LNCaP clone FGC (cell line): ENCODE results near the gene GPC1.

Experiments
- DNase-seq: peaks from one replicate; pipeline ENCODE4 v3.0.0-alpha.2; 2011; ENCODE audit warnings: low read depth
- H3K4me3 ChIP-seq: 2 replicates; pipeline ENCODE4 v1.5.1; 2011; ENCODE audit warnings: mild to moderate bottlenecking, low read depth, low read length, control low read depth
- TF ChIP-seq, protein P1 (sequence below): IDR thresholded peaks from 2 replicates; pipeline ENCODE4 v1.5.1; 2012; ENCODE audit warnings: mild to moderate bottlenecking; ENCODE audit not compliant: control insufficient read depth, insufficient read depth; ENCODE audit errors: extremely low read depth

Gene GPC1

DNA sequence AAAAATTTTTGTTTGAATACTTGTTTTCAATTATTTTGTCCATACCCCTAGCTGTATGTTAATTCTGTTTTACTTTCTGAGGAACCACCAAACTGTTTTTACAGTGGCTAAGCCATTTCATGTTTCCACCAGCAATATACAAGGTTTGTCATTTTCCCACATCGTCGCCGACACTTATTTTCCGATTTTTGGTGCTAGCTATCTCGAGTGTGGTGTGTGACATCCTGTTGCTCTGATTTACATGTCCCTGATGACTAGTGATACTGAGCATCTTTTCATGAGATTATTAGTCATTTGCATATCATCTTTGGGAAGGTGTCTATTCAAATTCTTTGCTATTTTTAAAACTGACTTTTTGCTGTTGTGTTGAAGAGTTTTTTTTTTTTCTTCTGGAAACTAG lies 7.2 kb upstream of the GPC1 start:
- no peak overlapping the region for H3K4me3 ChIP-seq
- no peak for DNase-seq
- TF ChIP-seq, protein P1, sequence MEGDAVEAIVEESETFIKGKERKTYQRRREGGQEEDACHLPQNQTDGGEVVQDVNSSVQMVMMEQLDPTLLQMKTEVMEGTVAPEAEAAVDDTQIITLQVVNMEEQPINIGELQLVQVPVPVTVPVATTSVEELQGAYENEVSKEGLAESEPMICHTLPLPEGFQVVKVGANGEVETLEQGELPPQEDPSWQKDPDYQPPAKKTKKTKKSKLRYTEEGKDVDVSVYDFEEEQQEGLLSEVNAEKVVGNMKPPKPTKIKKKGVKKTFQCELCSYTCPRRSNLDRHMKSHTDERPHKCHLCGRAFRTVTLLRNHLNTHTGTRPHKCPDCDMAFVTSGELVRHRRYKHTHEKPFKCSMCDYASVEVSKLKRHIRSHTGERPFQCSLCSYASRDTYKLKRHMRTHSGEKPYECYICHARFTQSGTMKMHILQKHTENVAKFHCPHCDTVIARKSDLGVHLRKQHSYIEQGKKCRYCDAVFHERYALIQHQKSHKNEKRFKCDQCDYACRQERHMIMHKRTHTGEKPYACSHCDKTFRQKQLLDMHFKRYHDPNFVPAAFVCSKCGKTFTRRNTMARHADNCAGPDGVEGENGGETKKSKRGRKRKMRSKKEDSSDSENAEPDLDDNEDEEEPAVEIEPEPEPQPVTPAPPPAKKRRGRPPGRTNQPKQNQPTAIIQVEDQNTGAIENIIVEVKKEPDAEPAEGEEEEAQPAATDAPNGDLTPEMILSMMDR: no peak

DNA sequence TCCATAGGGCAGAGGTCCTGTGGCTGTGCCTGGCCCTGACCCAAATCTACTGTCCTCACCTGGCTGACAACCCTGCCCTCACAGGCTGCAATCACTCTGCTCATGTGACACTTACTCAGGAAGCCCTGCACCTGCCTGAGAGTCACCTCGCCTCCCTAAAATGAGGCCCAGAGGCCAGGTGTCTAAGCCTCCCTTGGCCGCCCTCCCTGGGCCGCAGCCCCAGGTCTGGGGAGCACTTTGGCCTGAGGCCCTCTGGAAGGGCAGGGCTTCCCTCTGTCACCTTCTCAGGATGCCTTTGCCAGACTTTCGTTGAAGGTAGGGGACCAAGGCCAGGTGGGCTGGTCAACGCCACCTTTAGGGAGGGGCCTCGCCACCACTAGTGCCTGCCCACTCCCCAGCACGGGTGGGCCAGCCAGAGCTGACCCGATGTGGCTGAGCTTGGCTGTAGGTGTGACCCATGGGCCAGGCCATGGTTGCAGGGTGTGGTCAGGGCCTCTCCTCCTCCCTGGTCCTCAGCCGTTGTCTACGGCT lies 6.1 kb upstream of the GPC1 start:
- TF ChIP-seq, protein P1: no peak
- no peak for DNase-seq
- H3K4me3 ChIP-seq: no peak overlapping the region

DNA sequence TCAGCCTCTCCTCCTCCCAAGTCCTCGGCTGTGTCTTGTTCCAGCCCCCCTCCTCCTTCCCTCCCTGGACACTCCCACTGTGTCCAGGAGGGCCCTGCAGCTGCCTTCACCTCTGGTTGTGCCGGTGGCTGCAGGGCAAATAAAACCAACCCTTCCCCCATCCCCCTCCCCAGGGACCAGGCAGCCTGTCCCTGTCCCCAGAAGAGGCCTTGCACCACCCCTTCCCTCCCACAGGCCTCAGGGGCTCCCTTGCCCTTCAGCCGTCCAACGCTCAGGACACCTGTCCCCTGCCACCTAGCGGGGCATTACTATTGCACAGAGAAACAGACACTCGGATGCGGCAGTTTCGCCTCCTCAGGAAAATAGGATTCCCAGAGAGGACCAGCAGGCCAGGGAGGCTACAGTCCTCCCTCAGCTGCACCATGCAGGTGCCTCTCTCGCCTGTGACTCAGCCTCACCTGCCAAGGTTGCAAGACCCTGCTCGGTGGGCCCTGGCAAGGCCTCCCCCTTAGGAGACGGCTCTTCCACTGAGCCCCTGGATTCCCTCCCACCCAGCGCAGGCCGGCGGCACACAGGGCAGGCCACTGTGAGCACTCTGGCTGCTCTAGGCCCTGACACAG lies 5.5 kb upstream of the GPC1 start:
- DNase-seq: no peak
- TF ChIP-seq, protein P1: no peak
- H3K4me3 ChIP-seq: no peak overlapping the region

DNA sequence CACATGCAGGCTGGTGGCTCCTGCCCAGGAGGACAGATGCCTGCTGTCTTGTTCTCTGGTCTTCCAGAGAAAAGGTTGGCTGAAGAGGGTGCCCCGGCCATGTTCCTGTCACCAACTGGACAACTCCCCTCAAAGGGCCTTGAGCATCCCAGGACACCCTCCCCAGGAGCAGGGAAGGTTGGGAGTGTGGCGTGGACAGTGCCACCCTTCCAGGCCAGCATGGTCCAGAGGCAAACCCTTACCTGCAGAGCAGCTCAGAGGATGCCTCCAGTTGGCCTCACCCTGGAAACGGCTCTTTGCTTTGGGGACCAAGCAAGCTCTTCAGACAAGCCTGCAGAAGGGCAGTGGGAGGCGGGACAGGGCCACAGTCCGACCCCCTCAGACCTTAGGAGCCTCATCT lies 4.9 kb upstream of the GPC1 start:
- H3K4me3 ChIP-seq: no peak overlapping the region
- no peak for DNase-seq
- TF ChIP-seq, protein P1: no peak

DNA sequence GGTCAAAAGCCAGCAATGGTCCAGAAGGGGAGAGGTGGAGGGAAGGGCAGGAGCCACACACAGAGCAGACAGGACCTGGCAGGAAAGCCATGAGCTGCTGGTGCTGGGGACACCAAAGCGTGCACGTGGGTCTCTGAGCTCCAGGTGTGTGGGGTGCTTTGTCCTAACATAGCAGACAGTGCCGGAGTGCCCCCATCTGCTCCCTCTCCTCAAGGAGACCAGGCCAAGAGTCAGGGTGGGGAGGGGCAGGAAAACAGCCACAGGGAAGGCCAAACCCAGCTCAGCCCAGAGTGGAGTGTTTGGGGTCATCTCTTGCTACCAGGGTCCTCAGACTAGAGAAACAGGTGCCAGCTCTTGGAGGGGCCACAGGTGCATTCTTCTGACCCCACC lies 4.2 kb upstream of the GPC1 start:
- no peak overlapping the region for H3K4me3 ChIP-seq
- DNase-seq: no peak
- TF ChIP-seq, protein P1: no peak

DNA sequence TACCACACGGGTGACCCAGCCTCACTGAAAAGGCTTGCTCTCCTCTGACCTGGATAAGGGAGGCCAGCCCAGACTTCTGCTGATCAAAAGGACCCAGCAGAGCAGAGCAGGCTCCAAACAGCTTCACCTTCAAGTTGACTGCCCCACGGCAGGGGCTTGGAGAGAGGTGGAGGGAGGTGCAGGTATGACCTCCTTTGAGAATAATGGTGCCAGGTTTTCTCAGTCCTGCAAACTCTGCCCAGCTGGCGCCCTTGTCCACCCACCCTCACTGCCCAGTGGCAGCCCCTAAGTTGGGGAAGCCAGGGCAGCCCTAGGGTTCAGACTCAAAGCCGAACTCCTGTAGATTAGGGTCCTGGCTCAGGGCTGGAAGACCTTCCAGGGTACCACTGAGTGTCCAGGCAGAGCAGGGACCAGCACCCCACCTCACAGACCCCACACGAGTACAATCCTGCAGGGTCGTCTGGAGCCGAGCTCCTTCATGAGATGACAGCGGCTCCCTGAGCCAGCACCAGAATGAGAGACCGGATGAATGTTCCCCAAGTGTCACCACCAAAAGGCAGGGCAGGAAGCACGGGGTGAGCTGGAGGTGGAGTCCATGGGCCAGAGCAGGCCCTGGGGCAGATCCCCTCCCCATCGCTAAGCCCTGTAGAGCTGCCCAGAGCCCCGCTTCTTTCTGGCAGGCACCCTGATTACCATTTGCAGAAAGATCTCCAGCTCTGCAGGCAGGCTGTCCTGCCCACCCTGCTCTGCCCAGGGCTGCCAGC lies 3.6 kb upstream of the GPC1 start:
- H3K4me3 ChIP-seq: no peak overlapping the region
- no peak for DNase-seq
- TF ChIP-seq, protein P1: no peak
